ENCODE results near the gene RIPOR2.
A peak's percentile ranks its signal among the peaks of the same experiment; 100 is the strongest.

RIPOR2 gene

DNA sequence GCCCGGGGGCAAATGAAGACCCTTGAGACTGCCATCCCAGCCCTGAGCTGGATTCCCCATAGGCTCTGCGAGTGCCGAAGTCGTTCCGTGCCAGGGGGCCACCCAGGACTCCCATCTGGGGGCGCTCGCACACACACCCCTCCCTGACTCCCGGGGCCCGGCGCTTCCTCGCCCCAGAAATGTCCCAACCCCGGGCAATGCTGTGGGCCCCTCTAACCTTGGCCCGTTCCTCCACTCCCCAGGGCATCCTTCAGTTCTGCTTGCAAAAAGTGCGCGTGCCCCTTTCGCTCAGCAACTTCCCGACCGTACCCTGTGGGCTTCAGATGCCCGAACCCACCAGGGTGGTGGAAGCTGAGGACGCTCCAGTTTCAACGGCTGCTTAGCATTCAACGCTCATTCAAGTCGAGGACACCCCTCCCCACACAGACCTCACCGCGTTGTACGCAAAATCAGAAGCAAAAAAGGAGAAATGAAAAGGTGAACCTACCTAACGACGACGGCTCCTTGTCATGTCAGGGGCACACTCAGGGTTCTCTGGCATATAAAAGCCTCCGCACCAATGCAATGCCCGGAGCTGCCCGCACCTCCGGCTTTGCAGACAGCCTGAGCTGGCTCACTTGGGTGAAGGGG is 25.3 kb downstream of the RIPOR2 start:
- DNase-seq = peak in 2 of 3 donors; percentile 69 to 79
- Histone ChIP-seq H3K4me1 (ENCODE audit: control extremely low read depth in 1 of 4, control insufficient read depth in 4 of 4, insufficient read depth in 4 of 4, low read length in 3 of 4) (peaks cover 12 to 48% (median 39%) of the 10 kb centered on the region in 4 experiments), H3K27me3 (replicated peaks in 2 of 5; ENCODE audit: control insufficient read depth in 4 of 5, insufficient read depth in 5 of 5, low read length in 4 of 5) (no peaks in the 10 kb centered on the region), H3K4me3 (ENCODE audit: control insufficient read depth in 1 of 7, extremely low read depth in 1 of 7, insufficient read depth in 4 of 7, low read depth in 2 of 7, low read length in 6 of 7) (peak overlapping the region; percentile 23 to 82 (median 65)), H3K36me3 (ENCODE audit: control insufficient read depth in 4 of 4, insufficient read depth in 4 of 4, low read length in 3 of 4) (peaks cover 0 to 7% (median 3%) of the 10 kb centered on the region in 4 experiments), H3K9me3 (ENCODE audit: control extremely low read depth in 1 of 5, control insufficient read depth in 4 of 5, insufficient read depth in 2 of 5, low read depth in 1 of 5, low read length in 4 of 5) (no peaks in the 10 kb centered on the region), H3K27ac (ENCODE audit: insufficient read depth in 1 of 2, low read depth in 1 of 2, low read length in 2 of 2, poor library complexity in 1 of 2, severe bottlenecking in 2 of 2) (no peak overlapping the region)
- ChIA-PET CTCF (interaction anchor here (0.7 to 5.3 kb wide), 22 partner anchors 9 to 160 kb away, joined by 3 to 46 read pairs (median 4); partner anchors contain the start of gene RIPOR2), POLR2A (interaction anchor here (0.5 to 0.8 kb wide), 2 partner anchors 12 to 174 kb away, joined by 4 to 5 read pairs; no protein-coding TSS in a partner anchor)
- 11% methylated on average over 33 of the region's 33 CpGs for WGBS (ENCODE audit: insufficient coverage)

DNA sequence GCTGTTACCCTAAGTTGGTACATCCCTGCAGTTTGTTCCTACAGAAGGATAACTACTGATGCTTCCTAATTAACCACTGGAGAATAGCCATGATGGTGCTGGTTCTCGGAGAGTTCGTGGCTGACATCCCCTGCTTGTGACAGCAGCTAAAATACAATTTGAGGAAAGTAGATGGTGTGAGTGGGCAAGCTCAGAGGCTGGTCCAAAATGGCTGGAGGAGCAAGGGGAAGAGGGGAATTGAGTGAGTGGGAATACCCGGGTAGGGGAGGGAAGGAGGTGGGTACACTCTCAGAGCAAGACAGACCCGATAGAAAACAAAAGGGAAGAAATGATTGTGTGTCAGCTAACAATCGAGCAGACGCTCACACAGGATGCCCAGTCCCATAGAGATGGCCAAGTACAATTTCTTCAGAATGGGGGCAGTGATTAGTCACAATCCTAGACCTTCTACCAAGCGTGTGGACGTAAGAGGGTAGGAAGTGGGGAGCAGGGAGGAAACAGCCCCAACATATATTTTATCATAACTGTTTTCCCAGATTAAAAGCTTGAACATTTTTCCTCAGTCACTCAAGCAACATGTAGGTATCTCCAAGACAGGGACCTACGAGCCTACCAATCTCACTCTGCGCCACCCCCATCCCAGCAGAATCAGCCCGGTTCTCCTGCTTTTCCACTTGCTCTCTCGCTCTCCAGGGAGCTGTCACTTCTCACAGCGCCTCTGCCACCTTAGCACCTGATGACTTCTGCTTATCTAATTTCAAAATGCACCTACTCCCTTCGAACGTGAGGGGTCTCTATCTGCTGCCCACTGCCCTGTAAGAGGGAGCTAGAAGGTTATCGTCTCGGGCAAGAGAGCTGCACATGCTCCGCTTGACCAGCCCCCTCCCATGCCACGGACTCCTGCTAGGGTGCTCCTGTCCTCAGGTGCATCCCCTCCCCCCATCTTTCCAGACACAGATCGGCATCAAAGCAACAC is 26.2 kb downstream of the RIPOR2 start:
- no peak overlapping the region for H3K27ac ChIP-seq (ENCODE audit: insufficient read depth in 1 of 2, low read depth in 1 of 2, low read length in 2 of 2, poor library complexity in 1 of 2, severe bottlenecking in 2 of 2)
- peak overlapping the region in 4 of 7 experiments; percentile 55 to 82 (median 72) for H3K4me3 ChIP-seq (ENCODE audit: control insufficient read depth in 1 of 7, extremely low read depth in 1 of 7, insufficient read depth in 4 of 7, low read depth in 2 of 7, low read length in 6 of 7)
- 63% methylated on average over 16 of the region's 20 CpGs for WGBS (ENCODE audit: insufficient coverage)

DNA sequence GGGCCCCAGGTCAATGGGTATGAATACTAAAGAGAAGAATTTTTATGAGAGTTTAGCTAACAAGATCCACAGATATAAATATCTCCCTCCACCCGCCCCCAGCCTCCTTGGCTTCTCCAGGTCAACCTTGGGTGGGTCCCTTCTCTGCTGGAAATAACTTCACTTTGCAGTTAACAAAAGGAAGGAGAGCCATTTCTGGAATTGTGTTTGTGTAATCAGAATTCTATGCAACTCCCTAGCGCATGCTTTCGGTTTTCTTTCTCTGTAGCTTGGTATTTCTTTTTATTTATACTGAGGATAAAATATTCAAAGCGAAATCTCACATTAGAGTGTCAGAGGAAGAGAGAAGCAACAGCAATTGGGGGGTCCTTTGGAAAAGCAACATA is 27.1 kb downstream of the RIPOR2 start:
- Histone ChIP-seq H3K9me3 (ENCODE audit: control extremely low read depth in 1 of 5, control insufficient read depth in 4 of 5, insufficient read depth in 2 of 5, low read depth in 1 of 5, low read length in 4 of 5) (peaks cover 0 to 5% (median 1%) of the 10 kb centered on the region in 5 experiments), H3K4me1 (ENCODE audit: control extremely low read depth in 1 of 4, control insufficient read depth in 4 of 4, insufficient read depth in 4 of 4, low read length in 3 of 4) (peaks cover 12 to 48% (median 39%) of the 10 kb centered on the region in 4 experiments), H3K36me3 (ENCODE audit: control insufficient read depth in 4 of 4, insufficient read depth in 4 of 4, low read length in 3 of 4) (peaks cover 2 to 19% (median 13%) of the 10 kb centered on the region in 4 experiments), H3K27me3 (replicated peaks in 2 of 5; ENCODE audit: control insufficient read depth in 4 of 5, insufficient read depth in 5 of 5, low read length in 4 of 5) (no peaks in the 10 kb centered on the region), H3K4me3 (ENCODE audit: control insufficient read depth in 1 of 7, extremely low read depth in 1 of 7, insufficient read depth in 4 of 7, low read depth in 2 of 7, low read length in 6 of 7) (peak overlapping the region in 2 of 7 experiments; percentile 33 to 34), H3K27ac (ENCODE audit: insufficient read depth in 1 of 2, low read depth in 1 of 2, low read length in 2 of 2, poor library complexity in 1 of 2, severe bottlenecking in 2 of 2) (peak overlapping the region in 1 of 2 experiments; percentile 12)
- 100% methylated on average over 1 of the region's 4 CpGs for WGBS (ENCODE audit: insufficient coverage)
- ChIA-PET CTCF (interaction anchor here (1.1 to 5.3 kb wide), 6 partner anchors 9 to 83 kb away, joined by 3 to 46 read pairs (median 18); partner anchors contain the start of gene RIPOR2), POLR2A (no interaction called here)
- DNase-seq = no peak

More for the DNA sequence above, 26.2 kb downstream of the RIPOR2 start:
- no peaks in the 10 kb centered on the region for H3K27me3 ChIP-seq (replicated peaks in 2 of 5; ENCODE audit: control insufficient read depth in 4 of 5, insufficient read depth in 5 of 5, low read length in 4 of 5)
- H3K36me3 ChIP-seq (ENCODE audit: control insufficient read depth in 4 of 4, insufficient read depth in 4 of 4, low read length in 3 of 4) = peaks cover 0 to 12% (median 6%) of the 10 kb centered on the region in 4 experiments
- no peak for DNase-seq
- POLR2A ChIA-PET = no interaction called here
- CTCF ChIA-PET = interaction anchor here (0.7 to 5.3 kb wide), 19 partner anchors 10 to 153 kb away, joined by 3 to 46 read pairs (median 4); partner anchors contain the start of gene RIPOR2
- no peaks in the 10 kb centered on the region for H3K9me3 ChIP-seq (ENCODE audit: control extremely low read depth in 1 of 5, control insufficient read depth in 4 of 5, insufficient read depth in 2 of 5, low read depth in 1 of 5, low read length in 4 of 5)
- H3K4me1 ChIP-seq (ENCODE audit: control extremely low read depth in 1 of 4, control insufficient read depth in 4 of 4, insufficient read depth in 4 of 4, low read length in 3 of 4) = peaks cover 12 to 48% (median 39%) of the 10 kb centered on the region in 4 experiments

DNA sequence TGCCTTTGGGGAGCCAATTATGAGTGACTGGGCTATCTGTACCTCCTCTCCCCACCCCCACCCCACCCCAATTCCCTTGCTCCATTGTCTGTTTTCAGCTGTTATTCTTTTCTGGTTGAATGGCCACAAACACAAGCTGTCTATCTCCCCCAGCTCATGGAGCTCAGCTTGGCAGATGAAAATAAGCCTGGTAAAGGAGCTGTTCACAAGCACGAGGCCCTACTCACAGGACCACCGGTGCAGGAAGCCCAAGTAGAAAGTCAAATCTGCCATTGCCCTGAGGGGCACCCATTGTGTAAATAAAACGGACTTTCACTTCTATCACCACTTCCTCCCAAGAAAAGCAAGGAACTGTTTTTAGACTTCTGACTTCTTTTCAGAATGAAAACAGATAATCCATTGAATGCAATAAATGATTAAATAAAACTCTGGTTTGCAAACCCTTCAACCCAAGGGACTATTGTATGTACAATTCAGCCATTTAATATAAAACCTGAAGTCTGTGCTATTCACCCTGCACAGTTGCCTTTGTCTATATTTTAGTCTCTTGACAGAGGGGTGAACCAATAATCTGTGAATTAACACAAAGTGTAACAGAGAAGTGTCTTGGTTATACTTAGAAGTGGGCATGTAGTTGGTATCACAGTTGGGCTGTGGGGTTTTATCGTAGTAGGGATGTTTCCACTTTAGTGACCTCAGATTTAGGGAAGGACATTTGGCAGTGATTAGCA is 27.7 kb downstream of the RIPOR2 start:
- CTCF ChIA-PET = interaction anchor here (0.8 to 5.3 kb wide), 5 partner anchors 10 to 84 kb away, joined by 3 to 46 read pairs (median 12); no protein-coding TSS in a partner anchor
- Histone ChIP-seq H3K36me3 (ENCODE audit: control insufficient read depth in 4 of 4, insufficient read depth in 4 of 4, low read length in 3 of 4) (peaks cover 2 to 18% (median 13%) of the 10 kb centered on the region in 4 experiments), H3K4me3 (ENCODE audit: control insufficient read depth in 1 of 7, extremely low read depth in 1 of 7, insufficient read depth in 4 of 7, low read depth in 2 of 7, low read length in 6 of 7) (peak overlapping the region in 2 of 7 experiments; percentile 33 to 34), H3K27me3 (replicated peaks in 2 of 5; ENCODE audit: control insufficient read depth in 4 of 5, insufficient read depth in 5 of 5, low read length in 4 of 5) (no peaks in the 10 kb centered on the region), H3K4me1 (ENCODE audit: control extremely low read depth in 1 of 4, control insufficient read depth in 4 of 4, insufficient read depth in 4 of 4, low read length in 3 of 4) (peaks cover 12 to 48% (median 39%) of the 10 kb centered on the region in 4 experiments), H3K27ac (ENCODE audit: insufficient read depth in 1 of 2, low read depth in 1 of 2, low read length in 2 of 2, poor library complexity in 1 of 2, severe bottlenecking in 2 of 2) (no peak overlapping the region), H3K9me3 (ENCODE audit: control extremely low read depth in 1 of 5, control insufficient read depth in 4 of 5, insufficient read depth in 2 of 5, low read depth in 1 of 5, low read length in 4 of 5) (peaks cover 0 to 6% (median 2%) of the 10 kb centered on the region in 5 experiments)
- no peak for DNase-seq
- WGBS (ENCODE audit: insufficient coverage) = 15% methylated on average over 3 of the region's 4 CpGs
- POLR2A ChIA-PET = no interaction called here

DNA sequence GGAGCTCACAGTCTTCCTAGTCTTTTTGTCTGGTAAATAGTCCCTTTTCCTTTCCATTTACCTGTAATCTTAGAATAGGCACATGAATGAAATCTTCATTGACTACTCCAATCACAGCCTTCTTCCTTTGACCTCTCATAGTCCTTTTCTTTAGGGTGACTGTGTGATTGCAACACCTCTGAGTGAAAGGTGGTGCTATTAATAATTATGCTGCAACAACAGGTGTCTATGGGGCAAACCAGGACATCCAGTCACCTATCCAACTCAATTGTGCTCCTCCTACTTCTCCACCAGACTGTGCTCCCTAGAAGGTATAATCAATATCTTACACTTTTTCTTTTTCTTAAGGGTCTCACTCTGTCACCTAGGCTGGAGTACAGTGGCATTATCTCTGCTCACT is 29.4 kb downstream of the RIPOR2 start:
- DNase-seq = no peak
- POLR2A ChIA-PET = no interaction called here
- H3K4me1 ChIP-seq (ENCODE audit: control extremely low read depth in 1 of 4, control insufficient read depth in 4 of 4, insufficient read depth in 4 of 4, low read length in 3 of 4) = peaks cover 12 to 42% (median 34%) of the 10 kb centered on the region in 4 experiments
- H3K4me3 ChIP-seq (ENCODE audit: control insufficient read depth in 1 of 7, extremely low read depth in 1 of 7, insufficient read depth in 4 of 7, low read depth in 2 of 7, low read length in 6 of 7) = no peak overlapping the region
- H3K9me3 ChIP-seq (ENCODE audit: control extremely low read depth in 1 of 5, control insufficient read depth in 4 of 5, insufficient read depth in 2 of 5, low read depth in 1 of 5, low read length in 4 of 5) = peaks cover 0 to 6% (median 2%) of the 10 kb centered on the region in 5 experiments
- H3K36me3 ChIP-seq (ENCODE audit: control insufficient read depth in 4 of 4, insufficient read depth in 4 of 4, low read length in 3 of 4) = peaks cover 2 to 20% (median 15%) of the 10 kb centered on the region in 4 experiments
- no peaks in the 10 kb centered on the region for H3K27me3 ChIP-seq (replicated peaks in 2 of 5; ENCODE audit: control insufficient read depth in 4 of 5, insufficient read depth in 5 of 5, low read length in 4 of 5)
- H3K27ac ChIP-seq (ENCODE audit: insufficient read depth in 1 of 2, low read depth in 1 of 2, low read length in 2 of 2, poor library complexity in 1 of 2, severe bottlenecking in 2 of 2) = no peak overlapping the region
- CTCF ChIA-PET = interaction anchor here (1.7 to 3.3 kb wide), 3 partner anchors 18 to 111 kb away, joined by 5 to 16 read pairs (median 7); no protein-coding TSS in a partner anchor

DNA sequence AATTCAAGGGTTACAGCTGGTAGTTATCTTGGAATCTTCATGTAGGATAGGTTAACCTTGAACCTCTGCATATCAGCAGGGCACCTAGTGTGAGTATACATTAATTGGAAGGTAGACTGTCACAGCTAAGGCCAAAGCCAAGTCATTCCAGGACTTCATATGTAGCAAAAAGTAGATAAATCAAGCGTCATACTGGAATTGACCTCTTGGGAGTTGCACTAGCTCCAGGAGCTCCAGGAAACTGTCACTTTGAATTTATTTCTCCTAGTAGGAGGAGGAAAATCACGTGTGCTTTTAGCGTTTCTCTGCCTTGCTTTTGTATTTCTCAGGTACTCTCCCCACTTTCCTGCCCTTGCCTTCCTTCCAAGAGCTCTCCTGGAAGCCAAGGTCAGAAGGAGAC is 30.3 kb downstream of the RIPOR2 start:
- no peak for DNase-seq
- H3K4me1 ChIP-seq (ENCODE audit: control extremely low read depth in 1 of 4, control insufficient read depth in 4 of 4, insufficient read depth in 4 of 4, low read length in 3 of 4) = peaks cover 12 to 37% (median 28%) of the 10 kb centered on the region in 4 experiments
- H3K27me3 ChIP-seq (replicated peaks in 2 of 5; ENCODE audit: control insufficient read depth in 4 of 5, insufficient read depth in 5 of 5, low read length in 4 of 5) = no peaks in the 10 kb centered on the region
- peaks cover 0 to 6% (median 2%) of the 10 kb centered on the region in 5 experiments for H3K9me3 ChIP-seq (ENCODE audit: control extremely low read depth in 1 of 5, control insufficient read depth in 4 of 5, insufficient read depth in 2 of 5, low read depth in 1 of 5, low read length in 4 of 5)
- H3K27ac ChIP-seq (ENCODE audit: insufficient read depth in 1 of 2, low read depth in 1 of 2, low read length in 2 of 2, poor library complexity in 1 of 2, severe bottlenecking in 2 of 2) = no peak overlapping the region
- 67% methylated on average over 2 of the region's 3 CpGs for WGBS (ENCODE audit: insufficient coverage)
- no peak overlapping the region for H3K4me3 ChIP-seq (ENCODE audit: control insufficient read depth in 1 of 7, extremely low read depth in 1 of 7, insufficient read depth in 4 of 7, low read depth in 2 of 7, low read length in 6 of 7)
- ChIA-PET CTCF (interaction anchor here (1.4 to 3.3 kb wide), 6 partner anchors 10 to 112 kb away, joined by 4 to 16 read pairs (median 5); no protein-coding TSS in a partner anchor), POLR2A (no interaction called here)
- H3K36me3 ChIP-seq (ENCODE audit: control insufficient read depth in 4 of 4, insufficient read depth in 4 of 4, low read length in 3 of 4) = peaks cover 2 to 20% (median 15%) of the 10 kb centered on the region in 4 experiments

Data from common myeloid progenitor, CD34-positive (primary cell).